NCI-H1417 (cell line): ENCODE measurements around the gene TTC34.
"Not testable (repeated sequence)": the region's sequence is repeated elsewhere in the genome, so short reads cannot be mapped to it uniquely, and the experiment has no call there.

Experiments used
- DNase-seq, 3 experiments: peaks; one replicate each; lab custom pipeline; 2025; lab: John Stamatoyannopoulos, UW

TTC34 gene

DNA sequence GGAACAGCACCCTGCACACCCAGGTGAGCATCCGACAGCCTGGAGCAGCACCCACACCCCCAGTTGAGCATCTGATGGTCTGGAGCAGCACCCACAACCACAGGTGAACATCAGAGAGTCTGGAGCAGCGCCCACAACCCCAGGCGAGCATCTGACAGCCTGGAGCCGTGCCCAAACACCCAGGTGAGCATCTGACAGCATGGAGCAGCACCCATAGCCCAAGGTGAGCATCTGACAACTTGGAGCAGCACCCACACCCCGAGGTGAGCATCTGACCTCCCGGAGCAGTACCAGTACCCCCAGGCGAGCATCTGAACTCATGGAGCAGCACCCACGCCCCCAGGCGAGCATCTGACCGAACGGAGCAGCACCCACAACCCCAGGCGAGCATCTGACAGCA is 144.4 kb downstream of the TTC34 start:
- not testable (repeated sequence) for DNase-seq

DNA sequence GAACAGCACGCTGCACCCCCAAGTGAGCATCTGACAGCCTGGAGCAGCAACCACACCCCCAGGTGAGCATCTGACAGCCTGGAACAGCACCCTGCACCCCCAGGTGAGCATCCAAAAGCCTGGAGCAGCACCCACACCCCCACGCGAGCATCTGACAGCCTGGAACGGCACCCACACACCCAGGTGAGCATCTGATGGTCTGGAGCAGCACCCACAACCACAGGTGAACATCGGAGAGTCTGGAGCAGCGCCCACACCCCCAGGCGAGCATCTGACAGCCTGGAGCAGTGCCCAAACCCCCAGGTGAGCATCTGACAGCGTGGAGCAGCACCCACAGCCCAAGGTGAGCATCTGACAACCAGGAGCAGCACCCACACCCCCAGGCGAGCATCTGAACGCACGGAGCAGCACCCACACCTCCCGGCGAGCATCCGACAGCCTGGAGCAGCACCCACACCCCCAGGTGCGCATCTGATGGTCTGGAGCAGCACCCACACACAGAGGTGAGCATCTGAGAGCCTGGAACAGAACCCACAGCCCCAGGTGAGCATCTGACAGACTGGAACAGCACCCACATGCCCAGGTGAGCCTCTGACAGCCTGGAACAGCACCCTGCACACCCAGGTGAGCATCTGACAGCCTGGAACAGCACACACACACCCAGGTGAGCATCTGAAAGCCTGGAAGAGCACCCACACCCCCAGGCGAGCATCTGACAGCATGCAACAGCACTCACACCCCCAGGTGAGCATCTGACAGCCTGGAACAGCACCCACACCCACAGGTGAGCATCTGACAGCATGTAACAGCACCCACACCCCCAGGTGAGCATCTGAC is 145.7 kb downstream of the TTC34 start:
- not testable (repeated sequence) for DNase-seq

DNA sequence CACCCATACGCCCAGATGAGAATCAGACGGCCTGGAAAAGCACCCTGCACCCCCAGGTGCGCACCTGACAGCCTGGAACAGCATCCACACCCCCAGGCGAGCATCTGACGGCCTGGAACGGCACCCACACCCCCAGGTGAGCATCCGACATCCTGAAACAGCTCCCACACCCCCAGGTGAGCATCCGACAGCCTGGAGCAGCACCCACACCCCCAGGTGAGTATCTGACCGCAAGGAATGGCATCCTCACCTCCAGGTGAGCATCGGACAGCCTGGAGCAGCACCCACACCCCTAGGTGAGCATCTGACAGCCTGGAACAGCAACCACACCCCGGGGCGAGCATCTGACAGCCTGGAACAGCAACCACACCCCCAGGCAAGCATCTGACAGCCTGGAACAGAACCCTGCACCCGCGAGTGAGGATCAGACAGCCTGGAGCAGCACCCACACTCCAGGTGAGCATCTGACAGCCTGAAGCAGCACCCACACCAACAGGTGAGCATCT is 147.0 kb downstream of the TTC34 start:
- DNase-seq: not testable (repeated sequence)

DNA sequence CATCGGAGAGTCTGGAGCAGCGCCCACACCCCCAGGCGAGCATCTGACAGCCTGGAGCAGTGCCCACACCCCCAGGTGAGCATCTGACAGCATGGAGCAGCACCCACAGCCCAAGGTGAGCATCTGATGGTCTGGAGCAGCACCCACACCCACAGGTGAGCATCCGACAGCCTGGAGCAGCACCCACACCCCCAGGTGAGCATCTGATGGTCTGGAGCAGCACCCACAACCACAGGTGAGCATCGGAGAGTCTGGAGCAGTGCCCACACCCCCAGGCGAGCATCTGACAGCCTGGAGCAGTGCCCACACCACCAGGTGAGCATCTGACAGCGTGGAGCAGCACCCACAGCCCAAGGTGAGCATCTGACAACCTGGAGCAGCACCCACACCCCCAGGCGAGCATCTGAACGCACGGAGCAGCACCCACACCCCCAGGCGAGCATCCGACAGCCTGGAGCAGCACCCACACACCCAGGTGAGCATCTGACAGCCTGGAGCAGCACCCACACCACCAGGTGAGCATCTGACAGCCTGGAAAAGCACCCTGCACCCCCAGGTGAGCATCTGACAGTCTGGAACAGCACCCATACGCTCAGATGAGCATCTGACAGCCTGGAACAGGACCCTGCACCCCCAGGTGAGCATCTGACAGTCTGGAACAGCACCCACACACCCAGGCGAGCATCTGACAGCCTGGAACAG is 147.6 kb downstream of the TTC34 start:
- DNase-seq: peak in 1 of 3 experiments; percentile 22

DNA sequence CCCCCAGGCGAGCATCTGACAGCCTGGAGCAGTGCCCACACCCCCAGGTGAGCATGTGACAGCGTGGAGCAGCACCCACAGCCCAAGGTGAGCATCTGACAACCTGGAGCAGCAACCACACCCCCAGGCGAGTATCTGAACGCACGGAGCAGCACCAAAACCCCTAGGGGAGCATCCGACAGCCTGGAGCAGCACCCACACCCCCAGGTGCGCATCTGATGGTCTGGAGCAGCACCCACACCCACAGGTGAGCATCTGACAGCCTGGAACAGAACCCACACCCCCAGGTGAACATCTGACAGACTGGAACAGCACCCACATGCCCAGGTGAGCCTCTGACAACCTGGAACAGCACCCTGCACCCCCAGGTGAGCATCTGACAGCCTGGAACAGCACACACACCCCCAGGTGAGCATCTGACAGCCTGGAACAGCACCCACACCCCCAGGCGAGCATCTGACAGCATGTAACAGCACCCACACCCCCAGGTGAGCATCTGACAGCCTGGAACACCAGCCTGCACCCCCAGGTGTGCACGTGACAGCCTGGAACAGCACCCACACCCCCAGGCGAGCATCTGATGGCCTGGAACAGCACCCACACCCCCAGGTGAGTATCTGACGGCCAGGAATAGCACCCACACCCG is 148.4 kb downstream of the TTC34 start:
- DNase-seq: not testable (repeated sequence)

DNA sequence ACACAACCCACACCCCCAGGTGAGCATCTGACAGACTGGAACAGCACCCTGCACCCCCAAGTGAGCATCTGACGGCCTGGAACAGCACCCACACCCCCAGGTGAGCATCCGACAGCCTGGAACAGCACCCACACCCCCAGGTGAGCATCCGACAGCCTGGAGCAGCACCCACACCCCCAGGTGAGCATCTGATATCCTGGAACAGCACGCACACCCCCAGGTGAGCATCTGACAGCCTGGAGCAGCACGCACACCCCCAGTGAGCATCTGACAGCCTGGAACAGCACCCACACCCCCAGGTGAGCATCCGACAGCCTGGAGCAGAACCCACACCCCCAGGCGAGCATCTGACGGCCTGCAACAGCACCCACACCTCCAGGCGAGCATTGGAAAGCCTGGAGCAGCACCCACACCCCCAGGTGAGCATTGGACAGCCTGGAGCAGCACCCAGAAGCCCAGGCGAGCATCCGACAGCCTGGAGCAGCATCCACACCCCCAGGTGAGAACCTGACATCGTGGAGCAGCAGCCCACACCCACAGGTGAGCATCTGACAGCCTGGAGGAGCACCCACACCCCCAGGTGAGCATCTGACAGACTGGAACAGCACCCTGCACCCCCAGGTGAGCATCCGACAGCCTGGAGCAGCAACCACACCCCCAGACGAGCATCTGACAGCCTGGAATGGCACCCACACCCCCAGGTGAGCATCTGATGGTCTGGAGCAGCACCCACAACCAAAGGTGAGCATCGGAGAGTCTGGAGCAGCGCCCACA is 149.2 kb downstream of the TTC34 start:
- DNase-seq: not testable (repeated sequence)

DNA sequence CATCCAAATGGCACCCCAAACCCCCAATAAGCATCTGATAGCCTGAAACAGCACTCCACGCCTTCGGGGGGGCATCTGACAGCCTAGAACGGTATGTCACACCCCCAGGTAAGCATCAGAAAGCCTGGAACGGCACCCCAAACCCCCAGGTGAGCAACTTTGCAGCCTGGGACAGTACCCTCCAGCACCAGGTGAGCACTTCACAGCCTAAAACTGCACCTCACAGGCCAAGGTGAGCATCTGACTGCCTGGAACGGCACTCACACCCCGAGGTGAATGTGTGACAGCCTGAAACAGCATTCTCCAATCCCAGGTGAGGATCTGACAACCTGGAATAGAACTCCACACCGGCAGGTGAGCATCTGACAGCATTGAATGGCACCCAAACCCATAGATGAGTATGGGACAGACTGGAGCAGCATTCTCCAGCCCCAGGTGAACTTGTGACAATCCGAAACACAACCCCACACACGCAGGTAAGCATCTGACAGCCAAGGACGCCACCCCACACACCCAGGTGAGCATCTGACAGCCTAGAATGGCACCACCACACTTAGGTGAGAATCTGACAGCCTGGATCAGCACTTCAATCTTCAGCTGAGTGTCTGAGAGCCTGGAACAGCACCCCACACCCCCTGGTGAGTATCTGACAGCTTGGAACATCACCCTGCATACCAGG is 150.4 kb downstream of the TTC34 start:
- no peak for DNase-seq

DNA sequence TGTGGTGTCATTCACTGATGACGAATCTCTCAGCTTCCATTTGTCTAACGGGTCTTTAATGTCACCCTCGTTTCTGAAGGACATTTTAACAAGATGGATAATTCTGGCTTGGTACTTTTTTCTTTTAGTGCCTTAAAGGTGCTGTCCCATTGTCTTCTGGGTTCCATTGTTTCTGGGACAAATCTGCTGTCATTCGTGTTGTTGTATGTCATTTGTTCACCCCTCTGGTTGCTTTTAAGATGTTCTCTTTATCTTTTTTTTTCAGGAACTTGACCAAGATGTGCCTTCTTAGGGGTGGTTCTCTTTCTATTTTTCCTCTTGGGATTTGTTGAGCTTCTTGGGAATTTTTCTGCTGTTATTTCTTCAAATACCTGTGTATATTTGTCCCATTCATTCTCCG is 154.7 kb downstream of the TTC34 start:
- peak in 1 of 3 experiments; percentile 7 for DNase-seq

DNA sequence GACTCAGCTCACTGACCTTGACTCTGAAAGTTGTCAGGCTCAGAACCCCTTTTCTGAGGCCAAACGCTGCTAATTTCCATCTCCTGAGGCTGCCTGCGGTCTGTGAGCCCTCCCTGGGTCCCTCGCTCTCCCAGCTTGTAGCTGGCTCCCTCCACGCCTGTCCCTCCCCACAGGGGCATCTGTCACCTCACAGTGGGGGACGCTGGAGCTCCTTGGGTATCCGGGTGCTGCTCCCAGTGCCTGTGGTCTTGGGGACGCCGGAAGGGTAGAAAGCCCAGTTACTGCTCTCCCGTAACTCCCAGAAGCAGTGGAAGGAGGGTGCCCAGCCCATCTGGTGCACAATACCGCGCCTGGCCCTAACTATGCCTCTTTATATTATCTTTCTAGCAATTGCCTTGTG is 155.7 kb downstream of the TTC34 start:
- no peak for DNase-seq

DNA sequence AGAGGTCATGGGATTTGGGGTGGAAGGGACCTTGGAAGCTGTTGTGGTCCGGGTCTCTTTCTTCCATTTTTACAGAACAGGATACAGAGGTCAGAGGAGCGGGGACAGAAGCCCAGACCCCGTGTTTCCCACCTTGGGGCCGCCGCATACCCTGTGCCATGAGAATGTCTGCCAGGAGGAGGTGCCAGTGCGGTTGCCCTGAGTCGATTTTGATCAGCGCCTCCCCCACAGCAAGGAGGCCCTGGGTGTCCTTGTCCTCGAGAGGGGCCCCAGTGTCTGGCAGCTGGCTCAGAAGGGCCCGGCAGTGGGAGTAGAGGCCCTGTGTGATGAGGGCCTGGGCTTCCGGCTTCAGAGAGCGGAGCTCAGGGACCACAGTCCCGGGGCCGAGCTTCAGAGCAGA is 156.3 kb downstream of the TTC34 start:
- DNase-seq: no peak

DNA sequence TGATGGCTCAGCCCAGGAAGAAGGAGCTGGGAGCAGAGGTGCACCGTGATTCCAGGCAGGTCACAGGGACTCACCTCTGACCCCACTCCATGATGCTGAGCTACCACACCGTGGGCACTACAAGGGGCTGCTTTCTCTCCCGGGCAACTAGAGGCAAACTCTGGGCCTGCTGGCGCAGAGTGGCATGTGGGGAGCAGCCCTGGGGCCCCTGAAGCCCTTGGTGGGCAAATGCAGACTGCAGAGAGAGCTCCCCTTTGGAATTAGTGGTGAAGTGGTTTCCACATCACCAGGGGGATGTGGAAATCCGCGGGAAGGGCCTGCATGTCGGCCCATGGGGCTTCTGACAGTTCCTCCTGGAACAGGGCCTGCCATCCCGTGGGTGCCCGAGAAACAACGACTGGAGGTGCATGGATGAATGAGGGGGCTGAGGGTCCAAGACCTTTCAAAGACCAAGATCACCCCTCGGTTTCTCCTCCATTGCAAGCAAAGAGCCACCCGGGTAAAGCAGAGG is 156.8 kb downstream of the TTC34 start:
- DNase-seq: no peak

DNA sequence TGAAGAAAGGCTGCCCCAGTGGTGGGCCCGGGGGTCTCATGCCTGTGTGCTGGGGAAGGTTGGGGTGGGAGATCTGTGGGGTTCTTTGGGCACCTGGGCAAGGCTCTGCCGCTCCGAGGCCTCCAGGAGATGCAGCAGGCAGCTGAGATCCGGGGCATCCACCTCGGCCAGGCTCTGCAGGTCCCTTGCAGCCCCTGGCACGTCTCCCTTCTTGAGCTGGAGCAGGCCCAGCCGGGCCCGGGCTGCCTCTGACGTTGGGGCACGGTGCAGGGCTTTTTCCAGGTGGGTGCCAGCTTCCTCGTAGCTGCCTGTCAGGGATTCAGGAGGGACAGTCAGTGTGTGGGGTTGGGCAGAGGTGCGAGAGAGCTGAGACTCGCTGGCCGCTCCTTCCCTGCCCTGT is 157.3 kb downstream of the TTC34 start:
- DNase-seq: no peak

DNA sequence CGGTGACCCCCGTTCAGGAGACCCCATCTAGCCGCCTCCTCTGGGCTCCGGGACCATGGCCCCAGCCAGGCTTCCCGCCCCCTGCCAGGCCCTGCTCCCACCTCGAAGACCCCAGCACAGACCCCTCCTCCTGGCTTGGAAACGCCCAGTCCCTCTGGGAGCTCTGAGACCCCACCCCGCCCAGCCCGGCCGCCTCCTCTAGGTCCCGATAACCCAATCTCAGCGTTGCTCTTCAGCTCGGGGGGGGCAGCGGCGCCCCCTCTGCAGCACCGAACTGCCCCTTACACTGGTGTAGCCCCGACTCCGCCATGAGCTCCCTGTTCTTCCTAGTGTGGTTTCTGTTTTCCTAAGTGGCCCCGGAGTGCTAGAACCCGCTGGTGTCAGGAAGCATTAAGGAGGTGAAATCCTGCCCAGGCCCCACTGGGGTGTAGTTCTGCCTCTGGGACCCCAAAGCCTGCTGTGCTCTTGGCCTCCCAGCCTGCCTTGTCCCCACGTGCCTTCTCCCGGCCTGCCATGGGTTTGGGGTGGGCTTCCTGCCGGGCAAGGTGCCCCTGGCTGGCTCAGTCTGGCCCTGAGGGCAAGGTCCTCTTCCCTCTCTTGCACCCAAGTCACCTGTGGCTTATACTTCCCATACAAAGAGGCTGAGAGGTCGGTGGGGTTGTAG is 157.9 kb downstream of the TTC34 start:
- no peak for DNase-seq

DNA sequence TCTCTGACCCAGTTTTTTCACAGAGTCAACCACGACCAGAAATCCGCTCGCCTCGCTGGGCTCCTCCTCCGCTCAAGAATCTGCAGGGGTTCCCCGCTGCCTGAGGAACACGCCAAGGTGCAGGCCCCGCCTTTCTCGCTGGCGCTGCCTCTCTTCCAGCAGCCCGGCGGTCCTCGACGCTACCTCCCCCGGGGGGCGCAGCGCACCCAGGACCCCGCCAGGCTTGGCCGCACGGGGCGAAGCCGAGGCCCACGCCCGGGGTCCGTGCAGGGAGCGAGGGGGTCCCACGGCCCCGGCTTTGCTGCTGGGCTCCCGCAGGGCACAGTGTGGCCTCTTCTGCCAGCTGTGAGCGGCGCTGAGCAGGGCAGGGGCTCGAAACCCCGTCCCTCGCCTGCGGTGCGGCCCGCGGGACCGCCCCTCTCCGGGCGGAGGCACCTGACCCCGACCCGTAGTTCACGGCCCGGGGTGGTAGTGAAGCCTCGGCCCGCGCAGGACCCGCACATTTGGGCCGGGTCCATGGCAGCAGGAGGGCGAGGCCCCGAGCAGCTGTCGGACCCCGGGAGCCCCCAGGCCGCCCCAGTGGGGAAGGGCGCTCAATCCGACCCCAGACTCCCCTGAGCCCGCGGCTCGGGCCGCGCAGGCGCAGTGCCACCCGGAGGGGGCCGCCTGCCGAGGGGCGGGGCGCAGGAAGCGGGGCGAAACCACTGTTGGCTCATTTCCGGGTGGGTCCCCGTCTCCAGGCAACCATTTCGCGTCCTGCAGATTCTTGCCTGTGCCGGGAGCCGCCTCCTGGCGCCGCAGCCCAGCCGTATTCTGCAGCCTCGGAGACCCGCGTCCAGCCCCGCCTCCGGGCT is 158.7 kb downstream of the TTC34 start:
- DNase-seq: peak; percentile 79 to 95 (median 89)

DNA sequence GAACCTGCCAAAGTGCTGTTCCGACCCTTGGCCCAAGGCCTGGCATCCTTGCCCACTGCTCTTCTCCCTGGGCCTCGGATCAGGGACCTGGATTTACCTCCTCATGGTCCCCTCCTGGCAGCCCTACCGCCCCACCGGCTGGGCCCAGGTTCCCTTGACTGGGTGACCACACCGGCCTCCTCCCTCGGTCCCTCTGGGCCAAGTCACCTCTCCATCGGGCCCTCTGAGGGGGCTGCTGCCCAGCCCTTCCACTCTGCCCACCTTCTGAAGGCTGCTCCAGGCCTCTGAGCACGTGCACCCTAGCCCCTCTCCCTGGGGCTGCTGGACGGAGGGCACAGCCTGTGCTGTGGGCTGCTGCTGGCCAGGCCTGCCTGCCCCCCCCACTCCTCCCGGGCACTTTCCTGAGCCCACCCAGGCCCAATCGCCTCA is 159.3 kb downstream of the TTC34 start:
- no peak for DNase-seq

DNA sequence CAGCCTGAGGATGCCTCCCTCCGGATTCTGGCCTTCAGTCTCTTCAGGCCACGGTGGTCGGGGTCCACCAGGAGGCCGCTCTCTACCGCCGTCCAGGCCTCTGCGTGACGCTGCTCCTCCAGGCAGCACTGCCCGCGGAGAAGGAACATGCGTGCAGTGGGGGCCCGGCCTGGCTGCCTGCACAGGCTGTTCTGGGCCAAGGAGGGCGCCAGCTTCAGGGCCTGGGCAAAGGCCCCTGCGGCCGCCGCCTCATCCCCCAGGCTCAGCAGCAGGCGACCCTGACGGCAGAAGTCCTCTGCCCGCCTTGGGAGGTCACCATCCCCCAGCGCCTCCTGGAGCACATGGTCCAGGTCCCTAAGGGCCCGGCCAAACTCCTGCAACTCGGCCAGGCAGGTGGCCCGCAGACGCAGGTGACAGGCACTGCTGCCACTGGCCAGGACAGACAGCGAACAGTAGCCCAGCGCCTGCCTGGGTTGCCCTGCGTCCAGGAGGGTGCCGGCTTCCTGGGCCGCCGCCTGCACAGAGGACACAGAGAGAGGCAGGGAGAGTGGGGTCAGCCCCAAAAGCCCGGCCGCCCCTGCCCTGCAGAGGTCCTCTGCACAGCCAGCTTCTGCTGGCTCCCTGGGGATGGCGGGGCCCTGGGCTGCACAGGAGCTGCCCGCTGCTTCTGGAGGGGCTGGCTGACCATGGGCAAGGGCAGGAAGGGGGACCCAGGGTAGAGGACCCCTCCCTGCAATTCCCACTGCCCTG is 159.9 kb downstream of the TTC34 start:
- no peak for DNase-seq

DNA sequence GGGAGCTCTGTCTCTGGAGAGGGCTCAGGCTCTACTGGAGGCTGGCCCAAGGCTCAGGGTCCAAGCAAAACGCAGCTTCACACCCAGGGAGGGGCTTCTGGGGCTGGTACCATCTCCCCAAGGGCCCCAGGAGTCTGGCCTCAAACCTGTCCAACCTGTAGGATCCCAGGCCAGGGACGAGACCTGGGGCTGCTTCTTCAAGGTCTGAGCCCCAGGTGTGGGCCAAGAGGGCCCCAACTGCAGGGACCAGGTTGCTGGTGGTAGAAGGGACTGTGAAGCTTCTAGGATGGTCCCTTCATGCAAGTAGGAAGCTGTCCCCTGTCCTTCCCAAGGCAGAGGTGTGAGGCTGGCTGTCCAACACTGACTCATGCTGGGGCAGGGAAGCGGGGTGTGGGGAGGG is 160.9 kb downstream of the TTC34 start:
- no peak for DNase-seq

DNA sequence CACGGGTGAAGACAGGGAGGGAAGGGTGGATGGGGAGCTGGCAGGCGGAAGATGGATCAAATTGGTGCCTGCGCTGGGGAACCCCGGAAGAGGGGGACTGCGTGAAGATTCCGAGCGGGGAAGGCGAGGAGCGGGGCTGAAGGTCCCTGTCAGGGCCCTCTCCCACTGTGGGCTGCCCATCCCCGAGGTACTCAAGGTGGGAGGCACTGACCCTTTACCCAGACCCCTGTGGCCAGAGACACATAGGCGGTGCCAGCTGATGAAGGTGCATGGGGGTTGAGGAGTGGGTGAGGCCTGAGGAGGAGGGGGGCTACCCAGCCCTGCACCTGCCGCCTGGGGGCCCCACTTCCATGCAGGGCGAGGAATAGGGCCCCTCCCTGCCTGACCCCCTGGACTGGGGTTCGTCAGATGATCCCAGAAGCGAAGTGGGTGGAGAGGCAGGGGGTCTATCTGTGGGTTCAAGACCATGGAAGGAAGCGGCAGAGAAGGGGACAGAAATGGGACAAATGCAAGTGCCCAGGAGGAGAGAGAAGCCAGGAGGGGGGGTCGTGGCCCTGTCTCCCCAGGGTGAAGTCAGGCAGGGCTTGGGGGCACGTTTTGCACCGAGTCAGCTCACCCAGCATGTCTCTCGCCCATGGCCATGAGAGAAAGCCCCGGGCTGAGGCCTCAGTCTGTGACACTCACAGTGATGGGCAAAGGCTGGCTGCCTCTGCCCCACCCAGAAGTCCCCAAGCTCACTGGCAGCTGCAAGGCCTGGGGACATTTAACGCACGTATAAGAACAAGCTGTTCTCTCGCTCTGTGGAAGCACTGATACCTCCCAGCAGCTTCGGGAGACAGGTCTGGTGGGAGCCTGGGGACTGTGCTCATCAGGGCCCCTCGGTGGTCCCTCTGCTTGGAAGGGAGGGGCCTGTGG is 161.6 kb downstream of the TTC34 start:
- no peak for DNase-seq
